WTC11 (cell line): ENCODE measurements around the gene ACBD7. TPM values are rescaled to one million over a fixed set of nuclear protein-coding genes. Genes with fewer than 3 reads are reported as not detected.

Source experiments
- ATAC-seq: fragments of 200-7000 bp; cut with Tn5 transposase; 2 replicates; pipeline ENCODE4 v1.10.0; 2021; ENCODE audit warnings: mild to moderate bottlenecking, moderate library complexity
- CTCF ChIA-PET: fragments of 300-600 bp; sonication (Branson Sonifier 250); formaldehyde crosslinking; loops from one replicate; lab custom pipeline; 2021; ENCODE audit warnings: antibody characterized with exemption; lab: Charles Lee
- POLR2A ChIA-PET: fragments of 350-600 bp; sonication (Branson Sonifier 250); formaldehyde crosslinking; loops from one replicate; lab custom pipeline; 2021; ENCODE audit warnings: antibody characterized with exemption; lab: Charles Lee
- DNase-seq: peaks from one replicate; pipeline ENCODE4 v3.0.0; 2021; ENCODE audit warnings: low spot score
- H3K27ac Mint-ChIP-seq: 2 replicates; pipeline ENCODE4 v1.8.0; 2021; ENCODE audit warnings: mixed read lengths
- H3K27me3 Mint-ChIP-seq: 2 replicates; pipeline ENCODE4 v1.8.0; 2021; ENCODE audit warnings: low read depth, mild to moderate bottlenecking, moderate library complexity, mixed read lengths
- H3K36me3 Mint-ChIP-seq: 2 replicates; pipeline ENCODE4 v1.8.0; 2021; ENCODE audit warnings: mixed read lengths
- H3K4me1 Mint-ChIP-seq: 2 replicates; pipeline ENCODE4 v1.8.0; 2022; ENCODE audit warnings: mixed read lengths
- H3K4me3 Mint-ChIP-seq: 2 replicates; pipeline ENCODE4 v1.8.0; 2021; ENCODE audit warnings: mild to moderate bottlenecking, moderate library complexity, mixed read lengths
- H3K9me3 Mint-ChIP-seq: 2 replicates; pipeline ENCODE4 v1.8.0; 2021; ENCODE audit warnings: mixed read lengths
- ATF1 ChIP-seq: sonication (generic); formaldehyde crosslinking; IDR thresholded peaks from 2 replicates; pipeline ENCODE4 v1.8.1; 2023; ENCODE audit warnings: mild to moderate bottlenecking, moderate library complexity, missing genetic modification reagents
- ELF4 ChIP-seq: sonication (generic); formaldehyde crosslinking; IDR thresholded peaks from 2 replicates; pipeline ENCODE4 v1.8.1; 2022; ENCODE audit warnings: low read depth, mild to moderate bottlenecking, moderate library complexity, missing genetic modification reagents
- NFE2L1 ChIP-seq: sonication (generic); formaldehyde crosslinking; IDR thresholded peaks from 2 replicates; pipeline ENCODE4 v1.8.1; 2023; ENCODE audit warnings: missing genetic modification reagents
- NR1H2 ChIP-seq: sonication (generic); formaldehyde crosslinking; IDR thresholded peaks from 2 replicates; pipeline ENCODE4 v1.9.0; 2021; ENCODE audit warnings: mild to moderate bottlenecking, moderate library complexity, missing genetic modification reagents
- NR3C1 ChIP-seq: sonication (generic); formaldehyde crosslinking; conservative IDR thresholded peaks from 2 replicates; pipeline ENCODE4 v1.8.1; 2023; ENCODE audit warnings: low read depth, mild to moderate bottlenecking, missing genetic modification reagents
- STAT6 ChIP-seq: sonication (generic); formaldehyde crosslinking; conservative IDR thresholded peaks from 2 replicates; pipeline ENCODE4 v1.8.1; 2023; ENCODE audit warnings: mild to moderate bottlenecking, low read depth, missing genetic modification reagents, moderate library complexity
- TCF7 ChIP-seq: sonication (generic); formaldehyde crosslinking; IDR thresholded peaks from 2 replicates; pipeline ENCODE4 v1.8.0; 2022; ENCODE audit warnings: mild to moderate bottlenecking, low read depth, missing genetic modification reagents, moderate library complexity
- TEAD4 ChIP-seq: sonication (generic); formaldehyde crosslinking; IDR thresholded peaks from 2 replicates; pipeline ENCODE4 v1.8.0; 2022; ENCODE audit warnings: mild to moderate bottlenecking, missing genetic modification reagents
- ZBTB21 ChIP-seq: sonication (generic); formaldehyde crosslinking; IDR thresholded peaks from 2 replicates; pipeline ENCODE4 v1.8.1; 2023; ENCODE audit warnings: mild to moderate bottlenecking, missing genetic modification reagents, borderline replicate concordance
- ZNF219 ChIP-seq: sonication (generic); formaldehyde crosslinking; IDR thresholded peaks from 2 replicates; pipeline ENCODE4 v1.8.0; 2023; ENCODE audit warnings: missing genetic modification reagents, mild to moderate bottlenecking, borderline replicate concordance
- ZNF281 ChIP-seq: sonication (generic); formaldehyde crosslinking; IDR thresholded peaks from 2 replicates; pipeline ENCODE4 v1.8.0; 2023; ENCODE audit warnings: mild to moderate bottlenecking, missing genetic modification reagents
- ZNF317 ChIP-seq: sonication (generic); formaldehyde crosslinking; IDR thresholded peaks from 2 replicates; pipeline ENCODE4 v1.8.1; 2023; ENCODE audit warnings: low read depth, mild to moderate bottlenecking, moderate library complexity, missing genetic modification reagents, borderline replicate concordance
- ZNF396 ChIP-seq: fragments of 250-450 bp; sonication (Bioruptor Pico); IDR thresholded peaks from 2 replicates; pipeline ENCODE4 v1.8.0; 2021; ENCODE audit warnings: mild to moderate bottlenecking, moderate library complexity, borderline replicate concordance
- ZNF416 ChIP-seq: fragments of 250-450 bp; sonication (Bioruptor Pico); IDR thresholded peaks from 2 replicates; pipeline ENCODE4 v1.9.0; 2021; ENCODE audit warnings: mild to moderate bottlenecking, inconsistent platforms
- ZNF425 ChIP-seq: fragments of 250-450 bp; sonication (Bioruptor Pico); conservative IDR thresholded peaks from 2 replicates; pipeline ENCODE4 v1.9.0; 2021; ENCODE audit warnings: mild to moderate bottlenecking
- total RNA-seq: library from RNA; stranded (reverse); gene quantifications from 3 replicates; pipeline ENCODE4 v1.2.3, GENCODE V29; 2021
- TF ChIP-seq, protein P1 (sequence below): sonication (generic); formaldehyde crosslinking; IDR thresholded peaks from 2 replicates; pipeline ENCODE4 v1.8.0; 2022; ENCODE audit warnings: mild to moderate bottlenecking, missing genetic modification reagents
- TF ChIP-seq, protein P2 (sequence below): fragments of 250-450 bp; sonication (Bioruptor Pico); IDR thresholded peaks from 2 replicates; pipeline ENCODE4 v2.1.2; 2022; ENCODE audit warnings: mild to moderate bottlenecking, moderate library complexity
- TF ChIP-seq, protein P3 (sequence below): sonication (generic); formaldehyde crosslinking; IDR thresholded peaks from 2 replicates; pipeline ENCODE4 v1.8.1; 2022; ENCODE audit warnings: mild to moderate bottlenecking, missing genetic modification reagents, moderate library complexity, borderline replicate concordance
- TF ChIP-seq, protein P4 (sequence below): fragments of 250-450 bp; sonication (Bioruptor Pico); IDR thresholded peaks from 2 replicates; pipeline ENCODE4 v1.9.0; 2021; ENCODE audit warnings: mild to moderate bottlenecking, borderline replicate concordance

ACBD7 gene
- total RNA-seq, 1 experiment from 2014 or later = 10.0 TPM

- Mint-ChIP-seq H3K4me3 (no peak overlapping the region), H3K27ac (no peak overlapping the region; the same call in 1 of the 2 replicates), H3K9me3 (no peaks in the 10 kb centered on the region), H3K4me1 (no peaks in the 10 kb centered on the region), H3K27me3 (no peaks in the 10 kb centered on the region; the same call in 1 of the 2 replicates), H3K36me3 (peaks cover 18% of the 10 kb centered on the region)
- ATAC-seq = peak; percentile 92
- DNase-seq = no peak
- no peak for TF ChIP-seq ZNF416 (CRISPR knock-in tag)
- TF ChIP-seq NR3C1 (CRISPR knock-in tag) = no peak
- TF ChIP-seq ZNF281 = no peak
- no peak for TF ChIP-seq STAT6 (CRISPR knock-in tag)
- TF ChIP-seq ZNF317 (CRISPR knock-in tag) = no peak
- TF ChIP-seq, protein P1, sequence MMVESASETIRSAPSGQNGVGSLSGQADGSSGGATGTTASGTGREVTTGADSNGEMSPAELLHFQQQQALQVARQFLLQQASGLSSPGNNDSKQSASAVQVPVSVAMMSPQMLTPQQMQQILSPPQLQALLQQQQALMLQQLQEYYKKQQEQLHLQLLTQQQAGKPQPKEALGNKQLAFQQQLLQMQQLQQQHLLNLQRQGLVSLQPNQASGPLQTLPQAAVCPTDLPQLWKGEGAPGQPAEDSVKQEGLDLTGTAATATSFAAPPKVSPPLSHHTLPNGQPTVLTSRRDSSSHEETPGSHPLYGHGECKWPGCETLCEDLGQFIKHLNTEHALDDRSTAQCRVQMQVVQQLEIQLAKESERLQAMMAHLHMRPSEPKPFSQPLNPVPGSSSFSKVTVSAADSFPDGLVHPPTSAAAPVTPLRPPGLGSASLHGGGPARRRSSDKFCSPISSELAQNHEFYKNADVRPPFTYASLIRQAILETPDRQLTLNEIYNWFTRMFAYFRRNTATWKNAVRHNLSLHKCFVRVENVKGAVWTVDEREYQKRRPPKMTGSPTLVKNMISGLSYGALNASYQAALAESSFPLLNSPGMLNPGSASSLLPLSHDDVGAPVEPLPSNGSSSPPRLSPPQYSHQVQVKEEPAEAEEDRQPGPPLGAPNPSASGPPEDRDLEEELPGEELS (CRISPR knock-in tag) = no peak
- TF ChIP-seq, protein P2, sequence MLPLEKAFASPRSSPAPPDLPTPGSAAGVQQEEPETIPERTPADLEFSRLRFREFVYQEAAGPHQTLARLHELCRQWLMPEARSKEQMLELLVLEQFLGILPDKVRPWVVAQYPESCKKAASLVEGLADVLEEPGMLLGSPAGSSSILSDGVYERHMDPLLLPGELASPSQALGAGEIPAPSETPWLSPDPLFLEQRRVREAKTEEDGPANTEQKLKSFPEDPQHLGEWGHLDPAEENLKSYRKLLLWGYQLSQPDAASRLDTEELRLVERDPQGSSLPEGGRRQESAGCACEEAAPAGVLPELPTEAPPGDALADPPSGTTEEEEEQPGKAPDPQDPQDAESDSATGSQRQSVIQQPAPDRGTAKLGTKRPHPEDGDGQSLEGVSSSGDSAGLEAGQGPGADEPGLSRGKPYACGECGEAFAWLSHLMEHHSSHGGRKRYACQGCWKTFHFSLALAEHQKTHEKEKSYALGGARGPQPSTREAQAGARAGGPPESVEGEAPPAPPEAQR (CRISPR knock-in tag) = no peak
- TF ChIP-seq, protein P3, sequence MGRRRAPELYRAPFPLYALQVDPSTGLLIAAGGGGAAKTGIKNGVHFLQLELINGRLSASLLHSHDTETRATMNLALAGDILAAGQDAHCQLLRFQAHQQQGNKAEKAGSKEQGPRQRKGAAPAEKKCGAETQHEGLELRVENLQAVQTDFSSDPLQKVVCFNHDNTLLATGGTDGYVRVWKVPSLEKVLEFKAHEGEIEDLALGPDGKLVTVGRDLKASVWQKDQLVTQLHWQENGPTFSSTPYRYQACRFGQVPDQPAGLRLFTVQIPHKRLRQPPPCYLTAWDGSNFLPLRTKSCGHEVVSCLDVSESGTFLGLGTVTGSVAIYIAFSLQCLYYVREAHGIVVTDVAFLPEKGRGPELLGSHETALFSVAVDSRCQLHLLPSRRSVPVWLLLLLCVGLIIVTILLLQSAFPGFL = no peak
- no peak for TF ChIP-seq ELF4 (CRISPR knock-in tag)
- TF ChIP-seq ATF1 (CRISPR knock-in tag) = no peak
- no peak for TF ChIP-seq ZNF425 (CRISPR knock-in tag)
- TF ChIP-seq ZBTB21 (CRISPR knock-in tag) = no peak
- TF ChIP-seq NFE2L1 (CRISPR knock-in tag) = no peak
- TF ChIP-seq TEAD4 (CRISPR knock-in tag) = no peak
- TF ChIP-seq, protein P4, sequence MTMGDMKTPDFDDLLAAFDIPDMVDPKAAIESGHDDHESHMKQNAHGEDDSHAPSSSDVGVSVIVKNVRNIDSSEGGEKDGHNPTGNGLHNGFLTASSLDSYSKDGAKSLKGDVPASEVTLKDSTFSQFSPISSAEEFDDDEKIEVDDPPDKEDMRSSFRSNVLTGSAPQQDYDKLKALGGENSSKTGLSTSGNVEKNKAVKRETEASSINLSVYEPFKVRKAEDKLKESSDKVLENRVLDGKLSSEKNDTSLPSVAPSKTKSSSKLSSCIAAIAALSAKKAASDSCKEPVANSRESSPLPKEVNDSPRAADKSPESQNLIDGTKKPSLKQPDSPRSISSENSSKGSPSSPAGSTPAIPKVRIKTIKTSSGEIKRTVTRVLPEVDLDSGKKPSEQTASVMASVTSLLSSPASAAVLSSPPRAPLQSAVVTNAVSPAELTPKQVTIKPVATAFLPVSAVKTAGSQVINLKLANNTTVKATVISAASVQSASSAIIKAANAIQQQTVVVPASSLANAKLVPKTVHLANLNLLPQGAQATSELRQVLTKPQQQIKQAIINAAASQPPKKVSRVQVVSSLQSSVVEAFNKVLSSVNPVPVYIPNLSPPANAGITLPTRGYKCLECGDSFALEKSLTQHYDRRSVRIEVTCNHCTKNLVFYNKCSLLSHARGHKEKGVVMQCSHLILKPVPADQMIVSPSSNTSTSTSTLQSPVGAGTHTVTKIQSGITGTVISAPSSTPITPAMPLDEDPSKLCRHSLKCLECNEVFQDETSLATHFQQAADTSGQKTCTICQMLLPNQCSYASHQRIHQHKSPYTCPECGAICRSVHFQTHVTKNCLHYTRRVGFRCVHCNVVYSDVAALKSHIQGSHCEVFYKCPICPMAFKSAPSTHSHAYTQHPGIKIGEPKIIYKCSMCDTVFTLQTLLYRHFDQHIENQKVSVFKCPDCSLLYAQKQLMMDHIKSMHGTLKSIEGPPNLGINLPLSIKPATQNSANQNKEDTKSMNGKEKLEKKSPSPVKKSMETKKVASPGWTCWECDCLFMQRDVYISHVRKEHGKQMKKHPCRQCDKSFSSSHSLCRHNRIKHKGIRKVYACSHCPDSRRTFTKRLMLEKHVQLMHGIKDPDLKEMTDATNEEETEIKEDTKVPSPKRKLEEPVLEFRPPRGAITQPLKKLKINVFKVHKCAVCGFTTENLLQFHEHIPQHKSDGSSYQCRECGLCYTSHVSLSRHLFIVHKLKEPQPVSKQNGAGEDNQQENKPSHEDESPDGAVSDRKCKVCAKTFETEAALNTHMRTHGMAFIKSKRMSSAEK (CRISPR knock-in tag) = no peak
- TF ChIP-seq ZNF219 (CRISPR knock-in tag) = no peak
- no peak for TF ChIP-seq TCF7 (CRISPR knock-in tag)
- TF ChIP-seq ZNF396 (CRISPR knock-in tag) = no peak
- TF ChIP-seq NR1H2 (CRISPR knock-in tag) = no peak
- ChIA-PET POLR2A (no interaction called here), CTCF (interaction anchor here (0.5 kb wide), 1 partner anchor 67 kb away, joined by 3 read pairs; no protein-coding TSS in a partner anchor)
These were observed 24.1 kb upstream of the ACBD7 start for GRCh38 chr10:15112657-15113056.
